ENCODE measurements around the gene GTPBP4. TPM values are rescaled to one million over a fixed set of nuclear protein-coding genes. Genes with fewer than 3 reads are reported as not detected.
"Not testable (repeated sequence)": the region's sequence is repeated elsewhere in the genome, so short reads cannot be mapped to it uniquely, and the experiment has no call there.

The GTPBP4 gene
- total RNA-seq, 2 donors from 2014 or later = 31.7 to 105 TPM

DNA sequence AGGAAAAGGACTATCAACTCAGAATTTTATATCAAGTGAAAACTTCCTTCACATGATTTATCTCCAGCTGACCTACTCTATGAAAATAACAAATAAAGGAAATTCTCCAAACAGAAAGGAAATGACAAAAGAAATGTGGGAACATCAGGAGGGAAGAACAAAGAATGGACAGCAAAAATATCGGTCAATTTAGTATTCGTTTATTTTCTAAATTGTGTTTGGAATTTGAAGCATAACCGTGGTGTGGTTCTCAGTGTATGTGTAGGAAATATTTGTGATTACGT lies 76.7 kb downstream of the GTPBP4 start:
- Histone ChIP-seq H3K27ac (no peak overlapping the region), H3K4me1 (ENCODE audit: control insufficient read depth in 1 of 2, low read depth in 2 of 2) (peaks cover 0 to 4% of the 10 kb centered on the region in 2 donors), H3K9me3 (no peaks in the 10 kb centered on the region), H3K27me3 (replicated peaks; ENCODE audit: insufficient read depth) (no peaks in the 10 kb centered on the region), H3K36me3 (no peaks in the 10 kb centered on the region), H3K4me3 (no peak overlapping the region)
- DNase-seq (ENCODE audit: low spot score) = no peak
- TF ChIP-seq, protein P1, sequence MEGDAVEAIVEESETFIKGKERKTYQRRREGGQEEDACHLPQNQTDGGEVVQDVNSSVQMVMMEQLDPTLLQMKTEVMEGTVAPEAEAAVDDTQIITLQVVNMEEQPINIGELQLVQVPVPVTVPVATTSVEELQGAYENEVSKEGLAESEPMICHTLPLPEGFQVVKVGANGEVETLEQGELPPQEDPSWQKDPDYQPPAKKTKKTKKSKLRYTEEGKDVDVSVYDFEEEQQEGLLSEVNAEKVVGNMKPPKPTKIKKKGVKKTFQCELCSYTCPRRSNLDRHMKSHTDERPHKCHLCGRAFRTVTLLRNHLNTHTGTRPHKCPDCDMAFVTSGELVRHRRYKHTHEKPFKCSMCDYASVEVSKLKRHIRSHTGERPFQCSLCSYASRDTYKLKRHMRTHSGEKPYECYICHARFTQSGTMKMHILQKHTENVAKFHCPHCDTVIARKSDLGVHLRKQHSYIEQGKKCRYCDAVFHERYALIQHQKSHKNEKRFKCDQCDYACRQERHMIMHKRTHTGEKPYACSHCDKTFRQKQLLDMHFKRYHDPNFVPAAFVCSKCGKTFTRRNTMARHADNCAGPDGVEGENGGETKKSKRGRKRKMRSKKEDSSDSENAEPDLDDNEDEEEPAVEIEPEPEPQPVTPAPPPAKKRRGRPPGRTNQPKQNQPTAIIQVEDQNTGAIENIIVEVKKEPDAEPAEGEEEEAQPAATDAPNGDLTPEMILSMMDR (IDR thresholded peaks at IDR 0.05) = no peak
- ATAC-seq (ENCODE audit: insufficient number of reproducible peaks, low FRiP score, low read depth) = no peak

DNA sequence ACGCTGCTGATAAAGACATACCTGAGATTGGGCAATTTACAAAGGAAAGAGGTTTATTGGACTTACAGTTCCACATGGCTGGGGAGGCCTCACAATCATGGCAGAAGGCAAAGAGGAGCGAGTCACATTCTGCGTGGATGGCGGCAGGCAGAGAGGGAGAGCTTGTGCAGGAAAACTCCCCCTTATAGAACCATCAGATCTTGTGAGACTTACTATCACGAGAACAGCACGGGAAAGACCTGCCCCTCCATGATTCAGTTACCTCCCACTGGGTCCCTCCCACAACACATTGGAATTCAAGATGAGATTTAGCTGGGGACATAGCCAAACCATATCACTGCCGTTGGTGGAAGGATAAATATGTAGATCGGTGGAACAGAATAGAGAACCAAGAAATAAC lies 78.5 kb downstream of the GTPBP4 start:
- not testable (repeated sequence) for H3K27ac ChIP-seq; ATAC-seq (ENCODE audit: insufficient number of reproducible peaks, low FRiP score, low read depth); H3K9me3 ChIP-seq; DNase-seq (ENCODE audit: low spot score); H3K27me3 ChIP-seq (replicated peaks; ENCODE audit: insufficient read depth); H3K4me1 ChIP-seq (ENCODE audit: control insufficient read depth in 1 of 2, low read depth in 2 of 2); H3K4me3 ChIP-seq; H3K36me3 ChIP-seq

DNA sequence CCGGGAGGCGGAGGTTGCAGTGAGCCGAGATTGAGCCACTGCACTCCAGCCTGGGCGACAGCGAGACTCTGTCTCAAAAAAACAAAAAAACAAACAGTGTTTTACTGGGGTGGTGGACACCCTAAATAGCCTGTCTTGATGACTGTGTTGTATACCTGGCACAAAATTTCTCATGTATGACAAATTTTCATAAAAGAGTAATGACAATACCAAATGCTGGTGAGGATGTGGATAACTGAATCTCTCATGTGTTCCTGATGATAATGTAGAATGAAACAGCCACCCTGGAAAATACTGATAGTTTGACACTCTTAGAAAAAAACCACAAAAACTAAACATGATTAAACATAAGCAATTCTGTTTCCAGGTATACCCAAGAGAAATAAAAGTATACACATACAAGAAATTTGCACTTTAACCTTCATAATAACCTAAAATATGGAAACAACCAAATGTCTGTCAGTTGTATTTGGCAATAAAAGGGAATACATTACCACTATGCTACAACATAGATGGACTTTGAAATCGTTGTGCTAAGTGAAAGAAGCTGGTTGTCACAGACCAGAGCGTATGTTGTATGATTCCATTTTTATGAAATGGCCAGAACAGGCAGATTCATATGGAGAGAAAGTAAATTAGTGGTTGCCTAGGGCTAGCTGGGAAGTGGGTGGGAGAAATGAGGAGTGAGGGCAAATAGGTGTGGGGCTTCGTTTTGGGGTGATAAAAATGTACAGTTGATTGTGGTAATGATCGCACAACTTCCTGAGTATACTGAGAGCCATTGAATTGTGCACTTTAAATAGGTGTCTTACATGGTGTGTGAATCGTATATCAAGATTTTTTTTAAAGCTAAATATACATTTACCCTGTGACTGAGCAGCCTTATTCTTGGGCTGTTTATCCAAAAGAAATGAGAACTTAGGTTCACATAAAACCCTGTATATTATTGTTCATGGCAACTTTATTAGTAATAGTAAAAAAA lies 80.4 kb downstream of the GTPBP4 start:
- Histone ChIP-seq H3K4me3 (no peak overlapping the region), H3K36me3 (peaks cover 8% of the 10 kb centered on the region), H3K27me3 (replicated peaks; ENCODE audit: insufficient read depth) (no peaks in the 10 kb centered on the region), H3K27ac (no peak overlapping the region), H3K4me1 (ENCODE audit: control insufficient read depth in 1 of 2, low read depth in 2 of 2) (no peaks in the 10 kb centered on the region), H3K9me3 (no peaks in the 10 kb centered on the region)
- DNase-seq (ENCODE audit: low spot score) (no peak), ATAC-seq (ENCODE audit: insufficient number of reproducible peaks, low FRiP score, low read depth) (no peak)
- TF ChIP-seq, protein P1 (IDR thresholded peaks at IDR 0.05) = no peak

Other genes starting within 250 kb of the GTPBP4 start
- gene LARP4B, start 56.7 kb upstream of the GTPBP4 start, total RNA-seq = 10 to 100 TPM; 42.2 to 70.6 TPM
- not detected for gene IDI2, start 37.4 kb downstream of the GTPBP4 start, total RNA-seq
- 10 to 100 TPM; 19.2 to 26.7 TPM for gene IDI1, start 60.7 kb downstream of the GTPBP4 start, total RNA-seq
- 10 to 100 TPM; 18.3 to 24.6 TPM for gene WDR37, start 68.0 kb downstream of the GTPBP4 start, total RNA-seq

Data from thoracic aorta (tissue), 2 donors.